ENCODE results near the gene GALK1. TPM values are rescaled to one million over a fixed set of nuclear protein-coding genes. Genes with fewer than 3 reads are reported as not detected.

The GALK1 gene
- total RNA-seq: 20.0 and 26.4 TPM in 2 replicates

GRCh38 chr17:75764711-75765421 is at the start of gene GALK1:
GALK1 (minus strand) TSS chr17:75765192; CDS start chr17:75765136, 56 bp downstream.

DNA sequence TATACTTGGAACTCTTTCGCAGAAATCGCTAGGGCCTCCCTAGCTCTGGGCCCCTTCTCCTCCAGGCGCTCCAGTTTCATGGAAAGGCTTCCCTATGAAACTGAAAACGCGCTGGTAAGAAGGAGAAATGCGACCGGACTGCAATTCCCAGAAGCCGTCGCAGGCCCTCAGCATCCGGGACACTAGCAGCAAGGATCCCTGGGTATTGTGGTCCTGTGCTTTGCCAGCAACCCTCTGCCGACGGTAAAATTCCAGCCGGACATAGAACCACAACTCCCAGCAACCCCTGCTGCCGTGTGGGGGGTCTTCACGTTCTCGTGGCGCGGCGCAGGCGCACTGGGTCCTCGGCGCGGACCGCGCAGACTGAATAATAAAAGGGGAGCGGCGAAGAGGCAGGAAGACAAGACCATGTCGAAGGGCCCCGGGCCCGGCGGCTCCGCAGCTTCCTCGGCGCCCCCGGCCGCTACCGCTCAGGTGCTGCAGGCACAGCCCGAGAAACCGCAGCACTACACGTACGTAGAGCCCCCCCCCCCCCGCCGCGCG is 19.6 kb upstream of the GALK1 start, which contains the start of gene UNK:
TSS of gene UNK (plus strand) at position 334 of the 543 bp plus-strand sequence. CDS start at position 409, 75 bp downstream.

DNA sequence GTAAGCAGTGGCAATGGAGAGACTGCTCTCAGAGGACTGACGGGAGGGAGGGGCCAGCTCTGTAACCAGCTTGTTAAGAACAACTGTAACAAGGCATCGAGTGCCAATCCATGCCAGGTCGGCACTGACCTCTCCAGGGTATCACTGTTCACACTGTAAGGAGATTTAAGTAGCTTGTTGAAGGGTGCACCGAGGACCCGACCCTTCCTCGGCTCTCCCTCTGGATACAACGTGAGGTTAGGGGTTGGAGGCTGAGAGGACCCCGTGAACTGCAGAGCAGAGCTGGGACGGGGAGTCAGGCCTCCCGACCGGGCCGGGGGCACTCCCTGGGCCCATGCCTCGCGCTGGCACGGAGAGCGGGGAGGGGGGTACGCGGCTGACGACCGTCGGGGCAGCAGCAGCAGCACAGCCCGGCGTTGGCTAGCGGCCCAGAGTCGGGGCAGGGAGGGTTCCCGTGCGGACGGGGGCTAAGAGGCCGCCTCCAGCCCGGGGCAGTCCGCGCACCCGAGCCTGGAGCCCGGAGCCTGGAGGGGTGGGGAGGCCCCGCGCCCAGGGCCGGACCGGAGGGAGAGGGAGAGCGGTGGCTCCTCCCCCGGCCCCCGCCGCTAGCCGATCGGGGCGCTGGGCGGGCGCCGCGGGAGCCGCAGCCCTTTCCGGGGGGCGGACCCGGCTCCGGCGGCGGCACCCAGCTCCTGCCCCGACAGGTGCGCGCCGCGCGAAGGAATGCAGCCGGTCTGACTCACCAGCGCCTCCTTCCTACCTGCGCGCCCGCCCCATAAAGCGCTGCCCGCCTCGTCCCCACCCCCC is 44.1 kb downstream of the GALK1 start, which contains the start of gene ITGB4:
TSS of gene ITGB4 (plus strand) at position 804 of the 807 bp plus-strand sequence. CDS start 3,245 bp downstream, outside the sequence.

Other genes starting within 250 kb of the GALK1 start
- 6.9 and 7.1 TPM in 2 replicates for gene CASKIN2, start 249.7 kb downstream of the GALK1 start, total RNA-seq
- 17.3 and 19.4 TPM in 2 replicates for gene TSEN54, start 248.7 kb downstream of the GALK1 start, total RNA-seq
- not detected in 2 replicates for gene LLGL2, start 239.5 kb downstream of the GALK1 start, total RNA-seq
- gene MYO15B, start 177.4 kb downstream of the GALK1 start, total RNA-seq: 0.37 and 0.83 TPM in 2 replicates
- not detected in 2 replicates for gene SMIM5, start 131.8 kb downstream of the GALK1 start, total RNA-seq
- gene RECQL5, start 98.0 kb downstream of the GALK1 start, total RNA-seq: 10.3 and 13.6 TPM in 2 replicates
- 32.4 and 36.3 TPM in 2 replicates for gene SAP30BP, start 97.9 kb downstream of the GALK1 start, total RNA-seq
- gene ITGB4, start 43.7 kb downstream of the GALK1 start, total RNA-seq: 0.25 and 0.59 TPM in 2 replicates
- gene UNK, start 19.6 kb upstream of the GALK1 start, total RNA-seq: 22.0 and 26.1 TPM in 2 replicates
- 0.12 and 0.20 TPM in 2 replicates for gene UNC13D, start 79.2 kb upstream of the GALK1 start, total RNA-seq
- 35.1 and 43.8 TPM in 2 replicates for gene WBP2, start 90.1 kb upstream of the GALK1 start, total RNA-seq
- 31.0 and 35.9 TPM in 2 replicates for gene TRIM47, start 113.4 kb upstream of the GALK1 start, total RNA-seq
- 23.9 and 24.8 TPM in 2 replicates for gene TRIM65, start 131.8 kb upstream of the GALK1 start, total RNA-seq
- gene MRPL38, start 139.7 kb upstream of the GALK1 start, total RNA-seq: 22.2 and 30.8 TPM in 2 replicates
- 2.7 and 9.9 TPM in 2 replicates for gene FBF1, start 175.8 kb upstream of the GALK1 start, total RNA-seq
- gene ACOX1, start 214.0 kb upstream of the GALK1 start, total RNA-seq: 37.6 and 47.4 TPM in 2 replicates
- 9.2 and 13.2 TPM in 2 replicates for gene TEN1, start 214.0 kb upstream of the GALK1 start, total RNA-seq
- 1.6 and 2.4 TPM in 2 replicates for gene CDK3, start 235.7 kb upstream of the GALK1 start, total RNA-seq